Measurements from ENCODE around the gene FLNB. TPM values are rescaled to one million over a fixed set of nuclear protein-coding genes. Genes with fewer than 3 reads are reported as not detected.

The FLNB gene
- total and polyA plus RNA-seq, 12 donors: 84.6 to 278 (median 131) TPM

DNA sequence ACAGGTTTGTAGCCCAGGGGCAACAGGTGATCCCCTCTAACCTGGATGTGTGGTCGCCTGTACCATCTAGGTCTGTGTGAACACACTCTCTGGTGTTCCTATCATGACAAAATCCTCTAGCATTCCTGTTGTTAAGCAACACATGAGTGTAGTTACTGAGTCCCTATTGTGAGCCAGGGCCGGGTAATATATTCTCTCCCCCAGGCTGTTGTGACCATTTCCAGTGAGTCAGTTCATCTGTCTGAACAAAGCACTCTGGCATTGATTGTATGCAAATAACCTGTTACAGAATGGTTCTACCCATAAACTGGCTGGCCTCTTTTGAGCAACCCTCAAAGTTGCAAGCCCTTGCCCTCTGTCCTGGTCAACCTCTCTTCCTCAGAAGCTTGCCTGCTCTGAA lies 2.6 kb upstream of the FLNB start:
- DNase-seq: no peak
- peaks cover 17 to 18% of the 10 kb centered on the region in 2 donors for H3K4me1 ChIP-seq (replicated peaks in 1 of 2)
- no peak overlapping the region for H3K27ac ChIP-seq
- TF ChIP-seq, protein P1, sequence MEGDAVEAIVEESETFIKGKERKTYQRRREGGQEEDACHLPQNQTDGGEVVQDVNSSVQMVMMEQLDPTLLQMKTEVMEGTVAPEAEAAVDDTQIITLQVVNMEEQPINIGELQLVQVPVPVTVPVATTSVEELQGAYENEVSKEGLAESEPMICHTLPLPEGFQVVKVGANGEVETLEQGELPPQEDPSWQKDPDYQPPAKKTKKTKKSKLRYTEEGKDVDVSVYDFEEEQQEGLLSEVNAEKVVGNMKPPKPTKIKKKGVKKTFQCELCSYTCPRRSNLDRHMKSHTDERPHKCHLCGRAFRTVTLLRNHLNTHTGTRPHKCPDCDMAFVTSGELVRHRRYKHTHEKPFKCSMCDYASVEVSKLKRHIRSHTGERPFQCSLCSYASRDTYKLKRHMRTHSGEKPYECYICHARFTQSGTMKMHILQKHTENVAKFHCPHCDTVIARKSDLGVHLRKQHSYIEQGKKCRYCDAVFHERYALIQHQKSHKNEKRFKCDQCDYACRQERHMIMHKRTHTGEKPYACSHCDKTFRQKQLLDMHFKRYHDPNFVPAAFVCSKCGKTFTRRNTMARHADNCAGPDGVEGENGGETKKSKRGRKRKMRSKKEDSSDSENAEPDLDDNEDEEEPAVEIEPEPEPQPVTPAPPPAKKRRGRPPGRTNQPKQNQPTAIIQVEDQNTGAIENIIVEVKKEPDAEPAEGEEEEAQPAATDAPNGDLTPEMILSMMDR (IDR thresholded peaks at IDR 0.05): no peak
- no peak for TF ChIP-seq POLR2A (IDR thresholded peaks at IDR 0.05)
- H3K27me3 ChIP-seq: no peaks in the 10 kb centered on the region
- H3K4me3 ChIP-seq: no peak overlapping the region
- 67 to 86% (median 72%) methylated on average over 2 of the region's 2 CpGs for WGBS, 4 donors
- no peaks in the 10 kb centered on the region for H3K36me3 ChIP-seq (replicated peaks in 1 of 2)
- no peaks in the 10 kb centered on the region for H3K9me3 ChIP-seq (replicated peaks in 1 of 3)
- intact Hi-C loops (cut with DNase I): loop anchor here (5.0 to 10.0 kb wide), 3 partner anchors 167 to 299 kb away; partner anchors contain the start of genes HTD2 (in 1 of the 2) and RPP14 (in 1 of the 2)

DNA sequence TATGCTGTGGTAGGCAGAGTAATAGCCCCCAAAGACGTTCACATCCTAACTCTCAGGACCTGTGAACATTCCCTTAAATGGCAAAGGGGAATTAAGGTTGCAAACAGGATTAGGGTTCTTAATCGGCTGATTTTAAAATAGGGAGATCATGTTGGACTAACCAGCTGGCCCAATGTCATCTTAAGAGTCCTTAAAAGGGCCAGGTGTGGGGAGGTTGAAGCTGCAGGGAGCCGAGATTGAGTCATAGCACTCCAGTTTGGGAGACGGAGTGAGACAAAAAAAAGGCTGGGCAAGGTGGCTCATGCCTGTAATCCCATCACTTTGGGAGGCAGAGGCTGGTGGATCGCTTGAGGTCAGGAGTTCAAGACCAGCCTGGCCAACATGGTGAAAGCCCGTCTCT lies 1.6 kb upstream of the FLNB start:
- H3K4me3 ChIP-seq: no peak overlapping the region
- H3K36me3 ChIP-seq (replicated peaks in 1 of 2): no peaks in the 10 kb centered on the region
- no peaks in the 10 kb centered on the region for H3K27me3 ChIP-seq
- H3K9me3 ChIP-seq (replicated peaks in 1 of 3): no peaks in the 10 kb centered on the region
- no peak for TF ChIP-seq POLR2A (IDR thresholded peaks at IDR 0.05)
- TF ChIP-seq, protein P1 (IDR thresholded peaks at IDR 0.05): no peak
- intact Hi-C loops (cut with DNase I): loop anchor here (5.0 to 10.0 kb wide), 3 partner anchors 166 to 298 kb away; partner anchors contain the start of genes HTD2 (in 1 of the 2) and RPP14 (in 1 of the 2)
- WGBS, 4 donors: 75 to 87% (median 80%) methylated on average over 6 of the region's 6 CpGs
- no peak overlapping the region for H3K27ac ChIP-seq
- peaks cover 21 to 22% of the 10 kb centered on the region in 2 donors for H3K4me1 ChIP-seq (replicated peaks in 1 of 2)
- DNase-seq: no peak

DNA sequence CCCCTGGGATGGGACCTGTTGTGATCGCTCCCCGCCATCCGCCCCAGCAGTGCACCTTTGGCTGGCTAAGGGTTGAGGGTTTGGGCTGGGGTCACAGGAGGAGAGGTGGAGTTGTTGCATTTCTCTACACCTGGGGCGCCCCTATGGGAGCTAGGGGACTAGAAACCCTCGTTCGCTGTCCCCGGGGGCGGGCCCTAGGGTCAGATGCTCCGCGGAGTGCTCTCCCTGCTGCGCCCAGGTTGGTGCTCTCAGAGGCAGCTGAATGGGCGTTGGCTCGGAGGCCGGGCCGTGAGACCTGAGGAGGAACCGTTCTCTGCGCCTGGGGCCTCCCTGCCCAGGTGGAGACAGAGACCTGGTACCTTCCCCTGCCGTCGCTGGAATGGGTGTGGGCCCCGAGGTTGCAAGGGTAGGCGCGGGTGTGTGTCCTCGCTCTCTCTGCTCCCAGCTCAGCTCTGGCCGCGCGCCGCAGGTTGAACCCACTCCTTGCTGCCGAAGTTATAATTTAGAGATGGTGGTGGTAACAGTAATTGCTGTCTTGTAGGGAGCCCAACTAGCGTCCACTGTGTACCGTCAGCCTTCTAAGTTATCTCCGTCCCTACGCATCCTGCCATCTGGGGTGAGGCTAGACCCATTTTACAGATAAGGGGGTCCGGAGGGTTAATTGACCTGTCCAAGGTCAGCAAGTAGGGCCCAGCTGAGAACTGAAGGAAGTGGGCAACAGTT lies 965 bp downstream of the FLNB start:
- TF ChIP-seq, protein P1 (IDR thresholded peaks at IDR 0.05): no peak
- no peak for TF ChIP-seq POLR2A (IDR thresholded peaks at IDR 0.05)
- intact Hi-C loops (cut with DNase I): loop anchor here (5.0 to 10.0 kb wide), 3 partner anchors 163 to 296 kb away; partner anchors contain the start of genes HTD2 (in 1 of the 2) and RPP14 (in 1 of the 2)
- Histone ChIP-seq H3K27ac (peak overlapping the region in 3 of 5 donors; percentile 41 to 83 (median 78)), H3K4me1 (replicated peaks in 1 of 2) (peaks cover 22 to 39% of the 10 kb centered on the region in 2 donors), H3K36me3 (replicated peaks in 1 of 2) (no peaks in the 10 kb centered on the region), H3K9me3 (replicated peaks in 1 of 3) (no peaks in the 10 kb centered on the region), H3K4me3 (peak overlapping the region; percentile 52 to 92 (median 85)), H3K27me3 (no peaks in the 10 kb centered on the region)
- DNase-seq: peak in 3 of 7 donors; percentile 39 to 54 (median 49)
- 17 to 40% (median 24%) methylated on average over 11 to 33 of the region's 33 CpGs for WGBS, 4 donors

DNA sequence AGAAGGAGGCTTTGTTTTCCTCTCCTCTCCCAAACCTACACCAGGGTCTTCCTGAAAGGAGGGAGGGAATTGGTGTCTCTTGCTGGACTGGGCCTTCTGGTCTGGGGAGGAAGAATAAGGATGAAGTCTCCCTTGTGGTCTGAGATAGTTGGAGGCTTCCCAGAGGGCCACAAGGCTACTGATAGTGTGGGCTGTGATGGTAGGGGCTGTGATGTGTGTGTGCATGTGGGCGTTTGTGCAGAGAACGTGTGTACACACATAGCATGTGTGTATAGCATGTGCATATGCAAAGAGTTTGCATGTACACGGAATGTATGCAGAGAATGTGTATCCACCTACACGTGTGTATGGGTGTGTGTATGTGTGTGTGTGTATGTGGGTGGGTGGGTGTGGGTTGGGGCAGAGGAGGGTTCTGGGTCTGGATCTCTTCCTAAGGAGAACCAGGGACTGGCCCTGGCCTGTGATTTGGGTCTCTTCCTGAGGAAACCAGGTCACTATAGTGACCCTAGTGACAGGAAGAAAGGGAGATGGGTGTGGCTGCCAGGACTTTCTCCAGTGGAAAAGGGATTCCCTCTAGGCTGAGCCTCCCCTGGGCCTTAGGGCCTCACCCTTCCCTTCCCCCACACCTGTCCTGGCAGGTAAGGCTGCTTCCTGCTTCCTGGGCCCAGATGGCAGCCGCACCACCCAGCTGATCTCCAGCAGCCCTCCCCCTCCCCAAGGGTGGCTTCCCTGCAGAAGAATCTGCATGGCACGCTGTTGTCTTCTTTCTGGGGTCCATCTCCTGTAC lies 1.7 kb downstream of the FLNB start:
- TF ChIP-seq, protein P1 (IDR thresholded peaks at IDR 0.05): no peak
- no peak for TF ChIP-seq POLR2A (IDR thresholded peaks at IDR 0.05)
- no peak for DNase-seq
- H3K9me3 ChIP-seq (replicated peaks in 1 of 3): no peaks in the 10 kb centered on the region
- H3K36me3 ChIP-seq (replicated peaks in 1 of 2): no peaks in the 10 kb centered on the region
- peak overlapping the region in 3 of 4 donors; percentile 52 to 86 (median 84) for H3K4me3 ChIP-seq
- peaks cover 22 to 39% of the 10 kb centered on the region in 2 donors for H3K4me1 ChIP-seq (replicated peaks in 1 of 2)
- intact Hi-C loops (cut with DNase I): loop anchor here (5.0 to 10.0 kb wide), 4 partner anchors 95 to 295 kb away; partner anchors contain the start of genes HTD2 (in 1 of the 2) and RPP14 (in 1 of the 2)
- WGBS, 4 donors: 60 to 66% (median 64%) methylated on average over 4 to 6 of the region's 6 CpGs
- H3K27me3 ChIP-seq: no peaks in the 10 kb centered on the region
- peak overlapping the region in 3 of 5 donors; percentile 41 to 83 (median 78) for H3K27ac ChIP-seq

All from adrenal gland (tissue), 12 donors.